Omental fat pad (tissue), 4 donors: Measurements from ENCODE around the gene PLD6. TPM values are rescaled to one million over a fixed set of nuclear protein-coding genes. Genes with fewer than 3 reads are reported as not detected.

Source experiments
- ATAC-seq: fragments of 150-250 bp; one replicate; pipeline ENCODE4 v1.9.1; 2016; ENCODE audit warnings: mild to moderate bottlenecking, moderate library complexity; ENCODE audit not compliant: low FRiP score
- DNase-seq: peaks from one replicate; pipeline ENCODE4 v3.0.0-alpha.2; 2019; ENCODE audit warnings: low spot score
- CTCF ChIP-seq, 3 donors: fragments of 450-650 bp; IDR thresholded peaks; one replicate each; pipeline ENCODE4 v1.5.1; 2016 to 2017; ENCODE audit warnings: antibody characterized with exemption in 3 of 3, mild to moderate bottlenecking in 3 of 3, moderate library complexity in 2 of 3
- total RNA-seq, 4 donors: library from RNA; depleted of rRNA; stranded (reverse); fragments of >200 nt; gene quantifications; one replicate each; pipeline ENCODE4 v1.1.0, GENCODE V29; 2016

Gene PLD6
- total RNA-seq, 4 donors from 2014 or later, result 1.9 to 14.1 (median 6.5) TPM

GRCh38 chr17:17216776-17217175 is 10.6 kb upstream of the PLD6 start:
- TF ChIP-seq CTCF (IDR thresholded peaks at IDR 0.05), result no peak
- no peak for DNase-seq
- no peak for ATAC-seq

GRCh38 chr17:17216236-17216635 is 10.1 kb upstream of the PLD6 start:
- no peak for ATAC-seq
- TF ChIP-seq CTCF (IDR thresholded peaks at IDR 0.05), result no peak
- no peak for DNase-seq

- TF ChIP-seq CTCF (IDR thresholded peaks at IDR 0.05), result no peak
- no peak for DNase-seq
- ATAC-seq, result no peak
Measured at GRCh38 chr17:17215575-17215974, 9.4 kb upstream of the PLD6 start.

- ATAC-seq (no peak), DNase-seq (no peak)
- TF ChIP-seq CTCF (IDR thresholded peaks at IDR 0.05), result no peak
Measured at GRCh38 chr17:17214646-17215436, 8.7 kb upstream of the PLD6 start.

- TF ChIP-seq CTCF (IDR thresholded peaks at IDR 0.05), result no peak
- ATAC-seq (no peak), DNase-seq (no peak)
Measured at GRCh38 chr17:17213775-17214174, 7.6 kb upstream of the PLD6 start.

GRCh38 chr17:17207998-17208397 is 1.9 kb upstream of the PLD6 start:
- no peak for TF ChIP-seq CTCF (IDR thresholded peaks at IDR 0.05)
- DNase-seq (no peak), ATAC-seq (no peak)

- DNase-seq, result no peak
- peak; percentile 3 for ATAC-seq
- TF ChIP-seq CTCF (IDR thresholded peaks at IDR 0.05), result no peak
Measured at GRCh38 chr17:17206913-17207335, 791 bp upstream of the PLD6 start.
